ENCODE data around the gene GRIN3B. TPM values are rescaled to one million over a fixed set of nuclear protein-coding genes. Genes with fewer than 3 reads are reported as not detected.

GRIN3B gene
- polyA plus RNA-seq, 1 donor from 2014 or later = not detected

GRCh38 chr19:960020-960419 is 40.2 kb upstream of the GRIN3B start:
- Mint-ChIP-seq H3K9me3 (no peaks in the 10 kb centered on the region), H3K27me3 (no peaks in the 10 kb centered on the region), H3K27ac (peak overlapping the region in 1 of 3 donors; percentile 57), H3K4me1 (peaks cover 0 to 6% (median 2%) of the 10 kb centered on the region in 3 donors), H3K4me3 (no peak overlapping the region), H3K36me3 (peaks cover 3% of the 10 kb centered on the region)

- H3K9me3 Mint-ChIP-seq = no peaks in the 10 kb centered on the region
- H3K4me3 Mint-ChIP-seq = no peak overlapping the region
- peaks cover 3% of the 10 kb centered on the region for H3K36me3 Mint-ChIP-seq
- H3K4me1 Mint-ChIP-seq = peaks cover 0 to 6% (median 4%) of the 10 kb centered on the region in 3 donors
- peak overlapping the region in 1 of 3 donors; percentile 32 for H3K27ac Mint-ChIP-seq
- no peaks in the 10 kb centered on the region for H3K27me3 Mint-ChIP-seq
Measured at GRCh38 chr19:960601-960938, 39.6 kb upstream of the GRIN3B start.

GRCh38 chr19:961866-962620 is 38.2 kb upstream of the GRIN3B start:
- Mint-ChIP-seq H3K4me1 (peaks cover 0 to 6% (median 4%) of the 10 kb centered on the region in 3 donors), H3K36me3 (peaks cover 3% of the 10 kb centered on the region), H3K4me3 (peak overlapping the region in 2 of 4 donors; percentile 22 to 47), H3K27me3 (no peaks in the 10 kb centered on the region), H3K9me3 (no peaks in the 10 kb centered on the region), H3K27ac (peak overlapping the region in 1 of 3 donors; percentile 59)

GRCh38 chr19:962683-963400 is 37.4 kb upstream of the GRIN3B start:
- H3K27ac Mint-ChIP-seq = no peak overlapping the region
- H3K9me3 Mint-ChIP-seq = no peaks in the 10 kb centered on the region
- H3K4me1 Mint-ChIP-seq = peaks cover 0 to 4% (median 3%) of the 10 kb centered on the region in 3 donors
- H3K36me3 Mint-ChIP-seq = peaks cover 6% of the 10 kb centered on the region
- peak overlapping the region in 1 of 4 donors; percentile 65 for H3K4me3 Mint-ChIP-seq
- H3K27me3 Mint-ChIP-seq = no peaks in the 10 kb centered on the region

- Mint-ChIP-seq H3K4me1 (peaks cover 0 to 4% (median 3%) of the 10 kb centered on the region in 3 donors), H3K27ac (no peak overlapping the region), H3K27me3 (no peaks in the 10 kb centered on the region), H3K9me3 (no peaks in the 10 kb centered on the region), H3K36me3 (peaks cover 10% of the 10 kb centered on the region), H3K4me3 (peak overlapping the region in 1 of 4 donors; percentile 65)
Measured at GRCh38 chr19:963486-963951, 36.7 kb upstream of the GRIN3B start.

- peaks cover 10% of the 10 kb centered on the region for H3K36me3 Mint-ChIP-seq
- H3K4me1 Mint-ChIP-seq = peaks cover 0 to 4% (median 0%) of the 10 kb centered on the region in 3 donors
- H3K27ac Mint-ChIP-seq = no peak overlapping the region
- no peaks in the 10 kb centered on the region for H3K9me3 Mint-ChIP-seq
- H3K4me3 Mint-ChIP-seq = no peak overlapping the region
- H3K27me3 Mint-ChIP-seq = no peaks in the 10 kb centered on the region
Measured at GRCh38 chr19:964116-964520, 36.1 kb upstream of the GRIN3B start.

GRCh38 chr19:964761-965694 is 35.2 kb upstream of the GRIN3B start:
- H3K4me1 Mint-ChIP-seq = peaks cover 0 to 2% (median 0%) of the 10 kb centered on the region in 3 donors
- no peak overlapping the region for H3K4me3 Mint-ChIP-seq
- no peaks in the 10 kb centered on the region for H3K27me3 Mint-ChIP-seq
- H3K9me3 Mint-ChIP-seq = no peaks in the 10 kb centered on the region
- peaks cover 10% of the 10 kb centered on the region for H3K36me3 Mint-ChIP-seq
- no peak overlapping the region for H3K27ac Mint-ChIP-seq

GRCh38 chr19:966485-967088 is 33.6 kb upstream of the GRIN3B start:
- H3K36me3 Mint-ChIP-seq = peaks cover 17% of the 10 kb centered on the region
- no peaks in the 10 kb centered on the region for H3K27me3 Mint-ChIP-seq
- H3K4me1 Mint-ChIP-seq = peaks cover 0 to 2% (median 0%) of the 10 kb centered on the region in 3 donors
- no peak overlapping the region for H3K27ac Mint-ChIP-seq
- H3K9me3 Mint-ChIP-seq = no peaks in the 10 kb centered on the region
- H3K4me3 Mint-ChIP-seq = no peak overlapping the region

GRCh38 chr19:970695-971094 is 29.5 kb upstream of the GRIN3B start:
- Mint-ChIP-seq H3K4me1 (no peaks in the 10 kb centered on the region), H3K9me3 (no peaks in the 10 kb centered on the region), H3K36me3 (peaks cover 16% of the 10 kb centered on the region), H3K27me3 (no peaks in the 10 kb centered on the region), H3K27ac (peak overlapping the region in 2 of 3 donors; percentile 47 to 88), H3K4me3 (no peak overlapping the region)

GRCh38 chr19:971795-972194 is 28.4 kb upstream of the GRIN3B start:
- Mint-ChIP-seq H3K27me3 (no peaks in the 10 kb centered on the region), H3K4me1 (no peaks in the 10 kb centered on the region), H3K9me3 (no peaks in the 10 kb centered on the region), H3K27ac (peak overlapping the region in 1 of 3 donors; percentile 56), H3K36me3 (peaks cover 16% of the 10 kb centered on the region), H3K4me3 (no peak overlapping the region)

- peak overlapping the region in 1 of 3 donors; percentile 56 for H3K27ac Mint-ChIP-seq
- peaks cover 15% of the 10 kb centered on the region for H3K36me3 Mint-ChIP-seq
- H3K27me3 Mint-ChIP-seq = no peaks in the 10 kb centered on the region
- H3K9me3 Mint-ChIP-seq = no peaks in the 10 kb centered on the region
- H3K4me3 Mint-ChIP-seq = no peak overlapping the region
- H3K4me1 Mint-ChIP-seq = no peaks in the 10 kb centered on the region
Measured at GRCh38 chr19:972281-972680, 27.9 kb upstream of the GRIN3B start.

- Mint-ChIP-seq H3K27me3 (no peaks in the 10 kb centered on the region), H3K9me3 (no peaks in the 10 kb centered on the region), H3K36me3 (peaks cover 9% of the 10 kb centered on the region), H3K27ac (peak overlapping the region in 1 of 3 donors; percentile 43), H3K4me1 (no peaks in the 10 kb centered on the region), H3K4me3 (no peak overlapping the region)
Measured at GRCh38 chr19:973726-974563, 26.3 kb upstream of the GRIN3B start.

- peaks cover 9% of the 10 kb centered on the region for H3K36me3 Mint-ChIP-seq
Measured at GRCh38 chr19:974564-975257, 25.5 kb upstream of the GRIN3B start.

More at GRCh38 chr19:974564-975257, 25.5 kb upstream of the GRIN3B start:
- Mint-ChIP-seq H3K27ac (no peak overlapping the region), H3K4me1 (no peaks in the 10 kb centered on the region), H3K4me3 (no peak overlapping the region), H3K9me3 (no peaks in the 10 kb centered on the region), H3K27me3 (no peaks in the 10 kb centered on the region)
